ENCODE measurements around the gene C11orf65. TPM values are rescaled to one million over a fixed set of nuclear protein-coding genes. Genes with fewer than 3 reads are reported as not detected.
A peak's percentile ranks its signal among the peaks of the same experiment; 100 is the strongest.
"Not testable (repeated sequence)": the region's sequence is repeated elsewhere in the genome, so short reads cannot be mapped to it uniquely, and the experiment has no call there.

Gene C11orf65
- total RNA-seq, 1 experiment from 2014 or later, result not detected

GRCh38 chr11:108468478-108468864 lies 1.1 kb upstream of the C11orf65 start:
- peaks cover 10% of the 10 kb centered on the region for H3K36me3 Mint-ChIP-seq (ENCODE audit: insufficient read depth, unreplicated experiment)
- H3K4me1 Mint-ChIP-seq (ENCODE audit: low read depth, unreplicated experiment), result no peaks in the 10 kb centered on the region
- H3K27ac Mint-ChIP-seq (ENCODE audit: unreplicated experiment), result no peak overlapping the region
- intact Hi-C loops (cut with micrococcal nuclease; ENCODE audit: unreplicated experiment), result no loop called here
- no peak for DNase-seq
- no TSS peak for BruUV-seq (replicated peaks)
- TF ChIP-seq CTCF (IDR thresholded peaks at IDR 0.05; ENCODE audit: unreplicated experiment), result no peak
- CTCF ChIA-PET, result no interaction called here
- no peaks in the 10 kb centered on the region for H3K9me3 Mint-ChIP-seq (ENCODE audit: low read depth, unreplicated experiment)
- no peaks in the 10 kb centered on the region for H3K27me3 Mint-ChIP-seq (ENCODE audit: unreplicated experiment)
- no peak overlapping the region for H3K4me3 Mint-ChIP-seq (ENCODE audit: low read depth, unreplicated experiment)

- no TSS peak for BruUV-seq (replicated peaks)
- intact Hi-C loops (cut with micrococcal nuclease; ENCODE audit: unreplicated experiment), result no loop called here
- no peaks in the 10 kb centered on the region for H3K27me3 Mint-ChIP-seq (ENCODE audit: unreplicated experiment)
- CTCF ChIA-PET, result no interaction called here
- peak overlapping the region; percentile 98 for H3K4me3 Mint-ChIP-seq (ENCODE audit: low read depth, unreplicated experiment)
- peaks cover 10% of the 10 kb centered on the region for H3K36me3 Mint-ChIP-seq (ENCODE audit: insufficient read depth, unreplicated experiment)
- peak overlapping the region; percentile 100 for H3K27ac Mint-ChIP-seq (ENCODE audit: unreplicated experiment)
- DNase-seq, result no peak
- H3K4me1 Mint-ChIP-seq (ENCODE audit: low read depth, unreplicated experiment), result no peaks in the 10 kb centered on the region
- no peaks in the 10 kb centered on the region for H3K9me3 Mint-ChIP-seq (ENCODE audit: low read depth, unreplicated experiment)
- no peak for TF ChIP-seq CTCF (IDR thresholded peaks at IDR 0.05; ENCODE audit: unreplicated experiment)
Measured at GRCh38 chr11:108466405-108466804, 924 bp downstream of the C11orf65 start.

GRCh38 chr11:108453207-108453835 lies 14.0 kb downstream of the C11orf65 start:
- H3K36me3 Mint-ChIP-seq (ENCODE audit: insufficient read depth, unreplicated experiment), result no peaks in the 10 kb centered on the region
- no peak for DNase-seq
- H3K4me1 Mint-ChIP-seq (ENCODE audit: low read depth, unreplicated experiment), result no peaks in the 10 kb centered on the region
- H3K9me3 Mint-ChIP-seq (ENCODE audit: low read depth, unreplicated experiment), result peaks cover 4% of the 10 kb centered on the region
- H3K4me3 Mint-ChIP-seq (ENCODE audit: low read depth, unreplicated experiment), result no peak overlapping the region
- no TSS peak for BruUV-seq (replicated peaks)
- H3K27me3 Mint-ChIP-seq (ENCODE audit: unreplicated experiment), result no peaks in the 10 kb centered on the region
- no peak for TF ChIP-seq CTCF (IDR thresholded peaks at IDR 0.05; ENCODE audit: unreplicated experiment)
- intact Hi-C loops (cut with micrococcal nuclease; ENCODE audit: unreplicated experiment), result no loop called here
- CTCF ChIA-PET, result no interaction called here
- no peak overlapping the region for H3K27ac Mint-ChIP-seq (ENCODE audit: unreplicated experiment)

GRCh38 chr11:108441445-108441844 lies 25.9 kb downstream of the C11orf65 start:
- CTCF ChIA-PET; intact Hi-C loops (cut with micrococcal nuclease; ENCODE audit: unreplicated experiment); H3K36me3 Mint-ChIP-seq (ENCODE audit: insufficient read depth, unreplicated experiment); H3K4me1 Mint-ChIP-seq (ENCODE audit: low read depth, unreplicated experiment); H3K27ac Mint-ChIP-seq (ENCODE audit: unreplicated experiment); H3K4me3 Mint-ChIP-seq (ENCODE audit: low read depth, unreplicated experiment); BruUV-seq (replicated peaks); DNase-seq; H3K9me3 Mint-ChIP-seq (ENCODE audit: low read depth, unreplicated experiment): not testable (repeated sequence)
- H3K27me3 Mint-ChIP-seq (ENCODE audit: unreplicated experiment), result peaks cover 35% of the 10 kb centered on the region

- no peak overlapping the region for H3K4me3 Mint-ChIP-seq (ENCODE audit: low read depth, unreplicated experiment)
- H3K27ac Mint-ChIP-seq (ENCODE audit: unreplicated experiment), result no peak overlapping the region
- BruUV-seq (replicated peaks), result no TSS peak
- H3K9me3 Mint-ChIP-seq (ENCODE audit: low read depth, unreplicated experiment), result no peaks in the 10 kb centered on the region
- H3K4me1 Mint-ChIP-seq (ENCODE audit: low read depth, unreplicated experiment), result no peaks in the 10 kb centered on the region
- CTCF ChIA-PET, result no interaction called here
- TF ChIP-seq CTCF (IDR thresholded peaks at IDR 0.05; ENCODE audit: unreplicated experiment), result no peak
- DNase-seq, result no peak
- intact Hi-C loops (cut with micrococcal nuclease; ENCODE audit: unreplicated experiment), result no loop called here
- no peaks in the 10 kb centered on the region for H3K36me3 Mint-ChIP-seq (ENCODE audit: insufficient read depth, unreplicated experiment)
- peaks cover 4% of the 10 kb centered on the region for H3K27me3 Mint-ChIP-seq (ENCODE audit: unreplicated experiment)
Measured at GRCh38 chr11:108436594-108436993, 30.7 kb downstream of the C11orf65 start.
